ENCODE data around the gene AKT2. TPM values are rescaled to one million over a fixed set of nuclear protein-coding genes. Genes with fewer than 3 reads are reported as not detected.

The AKT2 gene
- total and polyA plus RNA-seq, 4 donors: 24.8 to 131 (median 89.3) TPM

- intact Hi-C loops (cut with DNase I): loop anchor here (5.0 to 10.0 kb wide), 3 partner anchors 115 to 325 kb away; partner anchors contain the start of gene SERTAD1 (in 1 of the 2)
- 57 to 59% methylated on average over 1 of the region's 1 CpG for WGBS, 2 donors
- Histone ChIP-seq H3K27ac (ENCODE audit: low read depth in 1 of 2, low read length in 2 of 2) (no peak overlapping the region), H3K4me1 (ENCODE audit: control insufficient read depth in 1 of 2, insufficient read depth in 2 of 2, low read length in 2 of 2) (no peaks in the 10 kb centered on the region), H3K9me3 (ENCODE audit: control insufficient read depth, low read length) (no peaks in the 10 kb centered on the region), H3K4me3 (ENCODE audit: low read length in 2 of 2) (no peak overlapping the region), H3K36me3 (ENCODE audit: control insufficient read depth in 1 of 2, insufficient read depth in 2 of 2, low read length in 1 of 2) (no peaks in the 10 kb centered on the region), H3K27me3 (ENCODE audit: control insufficient read depth in 1 of 2, insufficient read depth in 2 of 2, low read length in 1 of 2) (no peaks in the 10 kb centered on the region)
- DNase-seq: no peak
- no peak for ATAC-seq (ENCODE audit: low FRiP score)
Measured at GRCh38 chr19:40309666-40310065, 24.5 kb upstream of the AKT2 start.

- Histone ChIP-seq H3K4me3 (ENCODE audit: low read length in 2 of 2) (no peak overlapping the region), H3K9me3 (ENCODE audit: control insufficient read depth, low read length) (no peaks in the 10 kb centered on the region), H3K36me3 (ENCODE audit: control insufficient read depth in 1 of 2, insufficient read depth in 2 of 2, low read length in 1 of 2) (no peaks in the 10 kb centered on the region), H3K4me1 (ENCODE audit: control insufficient read depth in 1 of 2, insufficient read depth in 2 of 2, low read length in 2 of 2) (no peaks in the 10 kb centered on the region), H3K27me3 (ENCODE audit: control insufficient read depth in 1 of 2, insufficient read depth in 2 of 2, low read length in 1 of 2) (no peaks in the 10 kb centered on the region), H3K27ac (ENCODE audit: low read depth in 1 of 2, low read length in 2 of 2) (no peak overlapping the region)
- WGBS, 2 donors: 4% methylated on average over 5 of the region's 5 CpGs
- ATAC-seq (ENCODE audit: low FRiP score) (peak; percentile 78), DNase-seq (peak; percentile 85 to 90)
- intact Hi-C loops (cut with DNase I): loop anchor here (5.0 to 10.0 kb wide), 3 partner anchors 119 to 329 kb away; partner anchors contain the start of gene SERTAD1 (in 1 of the 2)
Measured at GRCh38 chr19:40305403-40305802, 20.3 kb upstream of the AKT2 start.

GRCh38 chr19:40304306-40304705, 19.2 kb upstream of the AKT2 start:
- Histone ChIP-seq H3K4me1 (ENCODE audit: control insufficient read depth in 1 of 2, insufficient read depth in 2 of 2, low read length in 2 of 2) (no peaks in the 10 kb centered on the region), H3K27me3 (ENCODE audit: control insufficient read depth in 1 of 2, insufficient read depth in 2 of 2, low read length in 1 of 2) (no peaks in the 10 kb centered on the region), H3K36me3 (ENCODE audit: control insufficient read depth in 1 of 2, insufficient read depth in 2 of 2, low read length in 1 of 2) (no peaks in the 10 kb centered on the region), H3K9me3 (ENCODE audit: control insufficient read depth, low read length) (no peaks in the 10 kb centered on the region), H3K27ac (ENCODE audit: low read depth in 1 of 2, low read length in 2 of 2) (no peak overlapping the region), H3K4me3 (ENCODE audit: low read length in 2 of 2) (no peak overlapping the region)
- DNase-seq: peak in 1 of 2 donors; percentile 50
- intact Hi-C loops (cut with DNase I): loop anchor here in 1 of 2 donors (10.0 kb wide), 2 partner anchors 120 to 330 kb away; partner anchors contain the start of gene SERTAD1
- WGBS, 2 donors: 80 to 82% methylated on average over 4 of the region's 4 CpGs
- ATAC-seq (ENCODE audit: low FRiP score): no peak

- WGBS, 2 donors: 84 to 94% methylated on average over 2 of the region's 2 CpGs
- H3K9me3 ChIP-seq (ENCODE audit: control insufficient read depth, low read length): no peaks in the 10 kb centered on the region
- no peaks in the 10 kb centered on the region for H3K27me3 ChIP-seq (ENCODE audit: control insufficient read depth in 1 of 2, insufficient read depth in 2 of 2, low read length in 1 of 2)
- H3K4me3 ChIP-seq (ENCODE audit: low read length in 2 of 2): no peak overlapping the region
- no peaks in the 10 kb centered on the region for H3K4me1 ChIP-seq (ENCODE audit: control insufficient read depth in 1 of 2, insufficient read depth in 2 of 2, low read length in 2 of 2)
- no peaks in the 10 kb centered on the region for H3K36me3 ChIP-seq (ENCODE audit: control insufficient read depth in 1 of 2, insufficient read depth in 2 of 2, low read length in 1 of 2)
- DNase-seq (peak in 1 of 2 donors; percentile 1), ATAC-seq (ENCODE audit: low FRiP score) (no peak)
- intact Hi-C loops (cut with DNase I): loop anchor here in 1 of 2 donors (10.0 kb wide), 2 partner anchors 121 to 331 kb away; partner anchors contain the start of gene SERTAD1
- no peak overlapping the region for H3K27ac ChIP-seq (ENCODE audit: low read depth in 1 of 2, low read length in 2 of 2)
Measured at GRCh38 chr19:40303765-40304164, 18.6 kb upstream of the AKT2 start.

GRCh38 chr19:40302224-40303011, 17.3 kb upstream of the AKT2 start:
- no peaks in the 10 kb centered on the region for H3K36me3 ChIP-seq (ENCODE audit: control insufficient read depth in 1 of 2, insufficient read depth in 2 of 2, low read length in 1 of 2)
- H3K4me1 ChIP-seq (ENCODE audit: control insufficient read depth in 1 of 2, insufficient read depth in 2 of 2, low read length in 2 of 2): no peaks in the 10 kb centered on the region
- WGBS, 2 donors: 76 to 83% methylated on average over 6 of the region's 6 CpGs
- no peaks in the 10 kb centered on the region for H3K27me3 ChIP-seq (ENCODE audit: control insufficient read depth in 1 of 2, insufficient read depth in 2 of 2, low read length in 1 of 2)
- ATAC-seq (ENCODE audit: low FRiP score) (no peak), DNase-seq (peak in 1 of 2 donors; percentile 2)
- H3K27ac ChIP-seq (ENCODE audit: low read depth in 1 of 2, low read length in 2 of 2): no peak overlapping the region
- no peaks in the 10 kb centered on the region for H3K9me3 ChIP-seq (ENCODE audit: control insufficient read depth, low read length)
- intact Hi-C loops (cut with DNase I): loop anchor here in 1 of 2 donors (10.0 kb wide), 2 partner anchors 122 to 332 kb away; partner anchors contain the start of gene SERTAD1
- no peak overlapping the region for H3K4me3 ChIP-seq (ENCODE audit: low read length in 2 of 2)

GRCh38 chr19:40300668-40301067, 15.5 kb upstream of the AKT2 start:
- ATAC-seq (ENCODE audit: low FRiP score) (no peak), DNase-seq (no peak)
- H3K4me1 ChIP-seq (ENCODE audit: control insufficient read depth in 1 of 2, insufficient read depth in 2 of 2, low read length in 2 of 2): no peaks in the 10 kb centered on the region
- no peaks in the 10 kb centered on the region for H3K36me3 ChIP-seq (ENCODE audit: control insufficient read depth in 1 of 2, insufficient read depth in 2 of 2, low read length in 1 of 2)
- H3K27ac ChIP-seq (ENCODE audit: low read depth in 1 of 2, low read length in 2 of 2): no peak overlapping the region
- 93 to 95% methylated on average over 4 of the region's 4 CpGs for WGBS, 2 donors
- intact Hi-C loops (cut with DNase I): loop anchor here in 1 of 2 donors (10.0 kb wide), 2 partner anchors 124 to 334 kb away; partner anchors contain the start of gene SERTAD1
- H3K9me3 ChIP-seq (ENCODE audit: control insufficient read depth, low read length): no peaks in the 10 kb centered on the region
- no peaks in the 10 kb centered on the region for H3K27me3 ChIP-seq (ENCODE audit: control insufficient read depth in 1 of 2, insufficient read depth in 2 of 2, low read length in 1 of 2)
- H3K4me3 ChIP-seq (ENCODE audit: low read length in 2 of 2): no peak overlapping the region

GRCh38 chr19:40298026-40298425, 12.9 kb upstream of the AKT2 start:
- WGBS, 2 donors: 36 to 37% methylated on average over 3 of the region's 3 CpGs
- intact Hi-C loops (cut with DNase I): no loop called here
- H3K27ac ChIP-seq (ENCODE audit: low read depth in 1 of 2, low read length in 2 of 2): no peak overlapping the region
- DNase-seq (peak in 1 of 2 donors; percentile 5), ATAC-seq (ENCODE audit: low FRiP score) (no peak)
- no peaks in the 10 kb centered on the region for H3K36me3 ChIP-seq (ENCODE audit: control insufficient read depth in 1 of 2, insufficient read depth in 2 of 2, low read length in 1 of 2)
- H3K4me1 ChIP-seq (ENCODE audit: control insufficient read depth in 1 of 2, insufficient read depth in 2 of 2, low read length in 2 of 2): no peaks in the 10 kb centered on the region
- H3K9me3 ChIP-seq (ENCODE audit: control insufficient read depth, low read length): no peaks in the 10 kb centered on the region
- H3K27me3 ChIP-seq (ENCODE audit: control insufficient read depth in 1 of 2, insufficient read depth in 2 of 2, low read length in 1 of 2): no peaks in the 10 kb centered on the region
- no peak overlapping the region for H3K4me3 ChIP-seq (ENCODE audit: low read length in 2 of 2)

- Histone ChIP-seq H3K4me1 (ENCODE audit: control insufficient read depth in 1 of 2, insufficient read depth in 2 of 2, low read length in 2 of 2) (no peaks in the 10 kb centered on the region), H3K36me3 (ENCODE audit: control insufficient read depth in 1 of 2, insufficient read depth in 2 of 2, low read length in 1 of 2) (no peaks in the 10 kb centered on the region), H3K27ac (ENCODE audit: low read depth in 1 of 2, low read length in 2 of 2) (no peak overlapping the region), H3K9me3 (ENCODE audit: control insufficient read depth, low read length) (no peaks in the 10 kb centered on the region), H3K4me3 (ENCODE audit: low read length in 2 of 2) (no peak overlapping the region), H3K27me3 (ENCODE audit: control insufficient read depth in 1 of 2, insufficient read depth in 2 of 2, low read length in 1 of 2) (no peaks in the 10 kb centered on the region)
- intact Hi-C loops (cut with DNase I): no loop called here
- ATAC-seq (ENCODE audit: low FRiP score): no peak
- no peak for DNase-seq
- 87 to 88% methylated on average over 6 of the region's 6 CpGs for WGBS, 2 donors
Measured at GRCh38 chr19:40294560-40294959, 9.4 kb upstream of the AKT2 start.

Measured in aorta (tissue), 5 donors.